ENCODE results near the gene COL13A1.

The COL13A1 gene

GRCh38 chr10:69769395-69769992, 32.2 kb upstream of the COL13A1 start:
- H3K4me3 ChIP-seq (ENCODE audit: low read depth, low read length) = no peak overlapping the region
- no peak for TF ChIP-seq CTCF (IDR thresholded peaks at IDR 0.05; ENCODE audit: insufficient read depth, low read depth, low read length, missing control alignments)
- no peak for DNase-seq (ENCODE audit: low read depth)

GRCh38 chr10:69772933-69773704, 28.6 kb upstream of the COL13A1 start:
- H3K4me3 ChIP-seq (ENCODE audit: low read depth, low read length) = no peak overlapping the region
- no peak for DNase-seq (ENCODE audit: low read depth)
- no peak for TF ChIP-seq CTCF (IDR thresholded peaks at IDR 0.05; ENCODE audit: insufficient read depth, low read depth, low read length, missing control alignments)

- no peak overlapping the region for H3K4me3 ChIP-seq (ENCODE audit: low read depth, low read length)
- DNase-seq (ENCODE audit: low read depth) = no peak
- TF ChIP-seq CTCF (IDR thresholded peaks at IDR 0.05; ENCODE audit: insufficient read depth, low read depth, low read length, missing control alignments) = no peak
Measured at GRCh38 chr10:69774596-69774995, 27.1 kb upstream of the COL13A1 start.

- DNase-seq (ENCODE audit: low read depth) = no peak
- no peak for TF ChIP-seq CTCF (IDR thresholded peaks at IDR 0.05; ENCODE audit: insufficient read depth, low read depth, low read length, missing control alignments)
Measured at GRCh38 chr10:69780077-69780476, 21.6 kb upstream of the COL13A1 start.

GRCh38 chr10:69781576-69781975, 20.1 kb upstream of the COL13A1 start:
- DNase-seq (ENCODE audit: low read depth) = no peak
- TF ChIP-seq CTCF (IDR thresholded peaks at IDR 0.05; ENCODE audit: insufficient read depth, low read depth, low read length, missing control alignments) = no peak
- H3K4me3 ChIP-seq (ENCODE audit: low read depth, low read length) = no peak overlapping the region

More at GRCh38 chr10:69780077-69780476, 21.6 kb upstream of the COL13A1 start:
- no peak overlapping the region for H3K4me3 ChIP-seq (ENCODE audit: low read depth, low read length)

GRCh38 chr10:69783515-69783914, 18.2 kb upstream of the COL13A1 start:
- H3K4me3 ChIP-seq (ENCODE audit: low read depth, low read length) = no peak overlapping the region
- no peak for TF ChIP-seq CTCF (IDR thresholded peaks at IDR 0.05; ENCODE audit: insufficient read depth, low read depth, low read length, missing control alignments)
- no peak for DNase-seq (ENCODE audit: low read depth)

Data from GM12865 (cell line).